Medulla oblongata (tissue), 1 donor: ENCODE measurements around the gene CNTF.

ENCODE experiments used
- DNase-seq: peaks from one replicate; pipeline ENCODE4 v3.0.0-alpha.2; 2015; ENCODE audit errors: extremely low spot score

The CNTF gene

DNA sequence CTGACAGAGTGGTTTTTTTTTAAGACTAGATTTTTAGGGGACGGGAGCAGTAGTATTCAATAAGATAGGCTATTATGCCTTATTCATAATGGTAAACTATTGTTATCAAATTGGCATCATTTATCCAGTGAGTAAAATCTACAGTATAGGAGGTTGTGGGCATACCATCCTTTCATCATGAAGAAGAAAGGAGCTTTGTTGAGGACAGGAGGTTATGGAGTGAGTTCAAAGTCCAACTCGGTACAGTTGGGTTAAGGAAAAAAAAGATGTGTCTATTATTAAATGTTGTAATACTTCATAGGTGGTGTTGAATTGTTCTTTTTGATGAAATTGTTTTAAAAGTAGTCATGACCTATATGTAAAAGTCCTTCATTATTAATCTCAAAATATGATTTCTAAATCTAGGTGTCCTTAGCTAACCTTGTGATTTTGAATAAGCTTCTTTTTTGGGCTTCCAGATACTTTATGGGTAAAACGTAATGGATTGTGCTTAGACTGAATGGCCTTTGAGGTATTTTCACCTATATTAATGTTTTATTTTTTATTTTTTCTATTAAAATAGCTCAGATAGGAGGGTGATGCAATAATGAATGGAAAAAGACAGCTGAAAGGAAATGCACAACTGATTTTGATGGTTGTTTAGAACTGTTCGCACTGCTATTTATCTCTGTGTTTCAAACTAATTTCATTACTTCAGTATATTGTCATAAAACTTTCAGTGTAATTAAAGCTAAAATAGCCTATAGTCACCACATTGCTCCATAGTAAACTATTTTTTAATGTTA is 15.3 kb upstream of the CNTF start:
- no peak for DNase-seq

DNA sequence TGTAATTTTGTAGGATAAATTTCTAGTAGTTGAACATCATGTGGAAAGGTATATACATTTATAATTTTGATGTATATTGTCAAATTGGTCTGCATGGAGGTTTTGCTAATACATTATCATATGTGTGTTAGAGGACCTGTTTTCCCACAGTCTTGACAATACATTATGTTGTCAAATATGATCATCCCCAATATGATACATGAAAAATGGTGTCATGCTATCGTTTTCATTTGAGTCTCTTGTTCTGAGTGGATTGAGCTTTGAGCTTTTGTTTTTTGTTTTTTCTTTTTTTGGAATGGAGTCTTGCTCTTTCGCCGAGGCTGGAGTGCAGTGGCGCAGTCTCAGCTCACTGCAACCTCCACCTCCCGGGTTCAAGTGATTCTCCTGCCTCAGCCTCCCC is 14.1 kb upstream of the CNTF start:
- no peak for DNase-seq

DNA sequence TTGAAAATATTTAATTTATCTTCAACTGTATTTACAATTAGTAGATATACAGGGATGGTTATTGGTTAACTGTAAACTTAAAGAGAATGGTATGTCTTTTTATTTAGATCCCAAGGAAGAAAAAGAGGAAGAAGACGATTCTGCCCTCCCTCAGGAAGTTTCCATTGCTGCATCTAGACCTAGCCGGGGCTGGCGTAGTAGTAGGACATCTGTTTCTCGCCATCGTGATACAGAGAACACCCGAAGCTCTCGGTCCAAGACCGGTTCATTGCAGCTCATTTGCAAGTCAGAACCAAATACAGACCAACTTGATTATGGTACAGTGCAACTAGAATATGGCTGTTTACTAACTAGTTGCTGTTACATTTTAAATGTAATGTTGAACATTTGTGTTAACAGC is 12.7 kb upstream of the CNTF start:
- DNase-seq, result no peak

DNA sequence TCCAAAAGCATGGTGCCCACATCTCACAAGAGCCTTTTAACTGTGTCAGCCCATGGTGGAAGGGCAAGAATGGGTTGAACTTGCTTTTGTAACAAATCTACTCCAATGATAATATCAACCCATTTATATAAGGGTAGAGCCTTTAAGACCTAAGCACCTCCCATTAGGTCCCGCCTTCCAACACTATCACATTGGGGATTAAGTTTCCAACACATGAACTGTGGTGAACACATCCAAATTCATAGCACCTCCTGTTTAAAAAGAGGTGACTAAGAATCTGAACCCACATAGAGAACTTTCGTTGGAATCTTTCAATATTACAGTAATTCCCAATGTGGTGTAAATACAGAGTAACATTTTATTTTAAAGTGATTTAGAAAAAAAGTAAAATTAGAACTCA is 9.2 kb upstream of the CNTF start:
- no peak for DNase-seq

DNA sequence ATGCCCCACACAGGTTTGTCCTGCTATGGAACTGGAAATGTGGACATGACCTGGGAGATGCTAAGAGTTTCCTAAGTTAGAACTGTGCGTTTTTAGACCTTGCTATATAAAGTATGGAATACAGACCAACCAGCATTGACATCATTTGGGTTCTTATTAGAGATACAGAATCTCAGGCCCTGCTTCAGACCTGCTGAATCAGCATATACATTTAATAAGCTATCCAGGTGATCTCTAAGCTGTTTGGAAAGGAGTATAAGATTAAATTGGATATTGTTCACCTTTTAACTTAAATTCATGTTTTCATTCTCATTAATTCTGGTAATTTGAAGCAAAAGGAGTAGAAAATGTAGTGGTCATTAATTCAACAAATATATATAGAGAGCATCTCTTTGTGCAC is 6.9 kb upstream of the CNTF start:
- DNase-seq, result no peak

DNA sequence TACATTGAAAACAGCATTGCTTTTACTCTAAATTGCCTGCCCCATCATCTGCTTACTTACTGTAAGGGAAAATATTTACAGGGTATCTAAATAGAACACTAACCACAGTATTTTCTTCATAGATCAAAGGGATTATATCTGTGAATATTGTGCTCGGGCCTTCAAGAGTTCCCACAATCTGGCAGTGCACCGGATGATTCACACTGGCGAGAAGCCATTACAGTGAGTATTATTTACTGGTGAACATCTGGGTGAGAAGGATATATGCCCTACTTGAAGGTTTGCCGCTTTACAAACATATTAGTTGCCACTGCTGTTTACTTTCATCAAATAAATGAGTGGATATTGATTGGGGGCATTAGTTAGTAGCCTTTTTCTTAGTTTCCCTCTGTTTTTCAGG is 5.9 kb upstream of the CNTF start:
- no peak for DNase-seq

DNA sequence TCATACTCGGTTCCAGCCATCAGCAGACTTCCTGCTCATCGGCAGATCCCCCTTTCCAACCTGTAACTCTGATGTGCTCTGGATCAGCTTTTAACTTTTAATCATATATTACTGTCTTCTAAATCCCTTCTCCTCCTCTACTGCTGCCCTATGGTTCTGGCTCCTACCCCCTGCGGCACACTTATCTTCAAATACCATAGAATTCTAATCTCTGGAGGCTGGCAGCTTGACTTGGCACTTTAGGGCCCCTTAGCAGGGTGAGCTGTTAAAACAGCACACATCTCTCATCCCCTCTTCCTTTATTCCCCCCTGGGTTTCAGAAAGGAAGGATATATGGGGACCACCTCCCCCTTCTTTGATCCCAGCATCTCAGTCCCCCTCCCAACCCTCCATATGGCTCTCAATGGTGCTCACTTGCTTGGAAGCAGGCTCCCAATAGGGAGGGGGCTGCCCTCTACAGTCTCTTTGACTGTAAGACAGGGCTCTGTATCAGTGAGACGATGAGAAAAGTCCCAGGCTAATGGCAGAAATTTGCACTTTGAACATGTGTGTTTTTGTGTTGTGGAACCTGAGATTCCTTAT is 4.4 kb upstream of the CNTF start:
- peak; percentile 42 for DNase-seq

DNA sequence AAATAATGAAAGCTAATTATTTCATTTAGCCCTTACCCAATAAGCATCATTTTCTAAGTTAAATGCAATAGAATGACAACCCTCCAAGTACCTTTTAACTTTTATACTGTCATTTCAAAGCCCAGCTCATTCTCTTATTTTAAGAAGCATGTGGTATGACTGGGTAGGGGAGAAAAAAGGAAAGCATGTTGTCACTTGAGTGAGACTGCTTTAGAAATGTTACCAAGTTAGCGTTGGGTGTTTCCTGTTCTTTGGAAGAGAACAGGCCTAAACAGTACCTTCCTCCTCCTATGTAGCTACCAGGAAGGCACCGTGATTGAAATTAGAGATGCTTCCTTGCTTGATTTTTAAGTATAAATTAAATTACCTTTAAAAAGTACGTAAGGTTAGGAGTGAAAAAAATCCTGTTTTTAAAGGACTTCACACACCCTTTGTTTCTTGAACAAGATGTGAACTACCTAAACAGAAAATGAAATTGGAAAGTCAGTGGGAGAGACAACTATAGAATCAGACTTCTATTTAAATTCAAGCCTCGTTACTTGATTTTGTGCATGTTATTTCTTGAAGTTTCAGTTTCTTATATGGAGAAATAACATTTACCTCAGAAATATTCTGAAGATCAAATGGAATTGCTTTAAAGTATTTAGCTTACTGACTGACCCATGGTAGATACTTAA is 741 bp upstream of the CNTF start:
- no peak for DNase-seq

DNA sequence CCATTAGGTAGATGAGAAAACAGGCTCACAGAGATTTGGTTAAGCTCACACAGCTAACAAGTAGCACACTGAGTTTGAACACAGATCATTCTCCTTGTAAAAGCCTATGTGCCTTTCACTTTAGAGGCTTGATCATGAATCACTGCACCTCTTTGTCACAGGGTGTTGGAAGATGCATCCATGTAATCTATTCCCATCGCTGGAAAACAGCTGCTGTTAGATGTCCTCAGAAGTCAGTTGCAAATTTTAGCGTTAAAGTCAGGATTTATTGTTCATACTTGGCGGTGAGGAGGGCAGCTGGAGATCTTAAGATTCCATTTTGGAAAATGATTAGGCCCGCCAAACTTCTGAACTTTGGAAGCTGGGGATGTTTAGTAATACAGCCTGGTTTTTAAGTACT is 2.6 kb downstream of the CNTF start:
- no peak for DNase-seq

DNA sequence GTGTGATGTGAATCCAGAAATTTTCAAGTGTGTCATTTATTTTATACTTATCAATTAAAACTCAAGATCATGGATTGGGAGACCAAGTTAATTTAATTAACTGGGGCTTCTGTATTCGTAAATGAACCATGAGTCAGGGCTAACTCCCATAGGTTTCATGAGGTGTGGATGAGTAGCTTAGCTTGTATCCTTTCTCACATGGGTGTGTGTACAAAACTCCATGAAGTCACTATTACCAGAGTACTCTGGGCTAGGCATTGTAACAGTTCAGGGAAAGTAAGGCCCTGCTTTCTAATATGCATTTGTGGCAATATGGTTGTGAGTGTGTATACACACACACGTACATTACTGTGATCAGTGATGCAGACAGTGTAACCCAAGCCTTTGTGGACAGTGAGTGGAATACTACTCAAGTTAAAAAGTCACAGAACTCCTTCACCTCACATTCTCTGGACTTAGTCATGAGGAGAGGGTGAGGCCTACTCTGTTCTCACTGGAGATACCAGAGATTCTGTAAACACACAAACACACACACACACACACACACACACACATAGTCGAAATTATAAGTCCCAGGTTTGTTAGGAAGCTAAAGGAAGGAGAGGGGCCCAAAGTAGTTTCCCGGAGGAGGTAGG is 3.5 kb downstream of the CNTF start:
- DNase-seq, result no peak

DNA sequence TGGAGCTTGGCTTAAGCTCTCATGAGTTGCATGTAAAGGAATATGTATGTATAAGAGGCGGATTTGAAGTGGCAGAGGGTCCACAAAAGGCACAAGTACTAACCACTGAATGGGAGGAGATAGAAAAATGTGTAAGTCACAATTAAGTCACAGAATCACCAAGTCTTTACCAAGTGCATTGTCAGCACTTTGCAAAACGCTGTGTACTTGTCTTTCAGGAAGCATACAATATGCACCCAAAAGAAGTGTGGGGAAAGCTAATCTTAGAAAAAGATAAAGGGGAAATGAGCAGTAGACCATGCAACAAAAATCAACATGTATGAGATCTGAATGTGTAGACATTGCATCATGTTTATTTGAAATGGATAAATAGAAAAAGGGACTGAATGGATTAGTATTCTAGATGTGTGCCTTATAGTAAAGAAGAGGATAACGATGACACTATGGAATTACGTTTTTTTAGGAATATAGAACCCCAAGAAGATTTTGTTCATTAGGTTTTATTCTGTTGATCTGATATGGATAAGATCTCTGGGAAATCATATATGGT is 4.5 kb downstream of the CNTF start:
- peak; percentile 21 for DNase-seq

DNA sequence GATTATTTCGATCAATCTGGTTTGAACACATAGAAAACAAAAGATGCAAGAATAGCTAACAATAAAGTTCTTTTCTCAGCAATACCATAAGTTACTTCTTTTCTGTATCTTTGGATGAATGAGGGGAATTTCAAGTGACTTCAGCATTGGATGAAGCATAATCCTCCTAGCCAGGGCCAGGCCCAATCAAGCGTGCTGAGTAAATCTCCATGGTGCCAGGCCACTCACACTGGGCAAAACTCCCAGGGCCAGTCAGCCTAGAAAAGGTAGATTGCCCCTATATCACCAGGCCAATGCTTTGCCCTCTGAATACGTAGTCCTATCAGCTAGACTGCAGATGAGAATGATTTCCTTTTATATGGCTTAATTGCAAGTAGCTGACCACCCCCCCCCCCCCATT is 6.0 kb downstream of the CNTF start:
- DNase-seq, result peak; percentile 65

DNA sequence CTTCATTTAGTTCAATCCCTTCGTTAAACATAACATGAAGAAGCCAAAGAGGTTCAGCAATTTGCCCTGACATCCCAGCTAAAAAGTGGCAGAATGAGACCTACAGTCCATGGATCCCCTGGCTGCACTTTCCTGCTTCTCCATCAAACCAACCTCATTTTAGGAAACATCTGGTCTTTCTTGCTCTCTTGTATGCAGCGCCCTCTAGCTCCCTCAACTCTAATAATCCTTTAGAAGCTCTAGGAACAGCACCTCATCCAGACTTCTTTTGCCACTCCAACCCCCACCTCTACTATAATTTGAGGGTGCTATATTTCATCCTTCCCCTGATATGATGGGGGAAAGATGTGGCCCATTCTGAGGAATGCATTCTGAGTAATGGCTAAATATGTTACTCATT is 7.4 kb downstream of the CNTF start:
- DNase-seq, result peak; percentile 69

DNA sequence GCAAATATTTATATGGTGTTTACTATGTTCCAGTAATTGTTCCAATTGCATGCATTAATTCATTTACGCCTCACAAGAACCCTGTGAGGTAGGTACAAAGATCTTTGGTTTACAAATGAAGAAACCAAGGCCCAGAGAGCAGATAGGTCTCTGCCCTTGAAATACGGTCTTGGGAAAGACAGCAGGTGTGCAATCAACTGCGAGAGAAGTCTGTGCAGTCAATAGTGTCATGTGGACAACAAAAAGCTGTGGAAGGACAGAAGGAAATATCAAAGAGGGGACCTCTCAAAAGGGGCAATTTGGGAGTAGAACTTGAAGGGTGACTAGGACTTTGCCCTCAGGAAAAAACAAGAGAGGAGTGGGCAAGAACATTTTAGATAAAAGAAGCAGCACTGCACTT is 8.9 kb downstream of the CNTF start:
- no peak for DNase-seq

DNA sequence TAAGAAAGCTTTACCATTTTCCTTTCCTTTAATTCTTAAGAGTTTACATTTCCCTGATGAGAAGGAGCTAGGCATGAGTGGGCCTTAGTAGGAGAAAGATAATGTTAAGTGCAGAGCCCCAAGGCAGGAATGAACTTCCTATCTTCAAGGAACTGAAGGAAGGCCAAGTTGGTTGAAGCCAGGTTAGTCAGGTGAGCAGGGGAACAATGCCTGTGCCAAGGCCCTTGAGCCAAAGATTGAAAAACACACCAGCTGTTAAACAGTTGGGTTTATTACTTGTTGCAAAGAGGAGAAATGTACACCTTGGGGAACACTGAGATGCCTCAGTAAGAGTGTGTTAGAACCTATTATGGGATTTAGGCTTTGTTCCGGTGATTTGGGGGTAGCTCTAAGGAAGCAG is 10.0 kb downstream of the CNTF start:
- DNase-seq, result no peak

DNA sequence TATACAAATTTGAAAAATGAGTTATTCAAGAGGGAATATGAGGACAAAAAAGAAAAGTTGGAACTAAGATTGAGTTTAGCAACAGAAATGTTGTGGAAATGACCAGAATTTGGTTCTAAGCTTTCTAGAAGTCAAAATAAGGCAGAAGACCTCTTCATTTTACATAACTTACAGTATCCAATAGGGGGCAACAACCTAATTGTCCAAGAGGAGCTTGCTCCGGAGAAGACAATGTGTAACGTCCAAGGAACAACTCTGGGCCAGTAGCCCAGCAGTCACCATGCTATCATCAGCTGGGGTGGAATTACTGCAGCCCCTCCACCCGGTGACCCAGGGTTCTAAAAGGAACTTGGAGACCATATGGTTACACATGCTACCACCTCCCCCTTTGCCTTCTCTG is 14.1 kb downstream of the CNTF start:
- no peak for DNase-seq

DNA sequence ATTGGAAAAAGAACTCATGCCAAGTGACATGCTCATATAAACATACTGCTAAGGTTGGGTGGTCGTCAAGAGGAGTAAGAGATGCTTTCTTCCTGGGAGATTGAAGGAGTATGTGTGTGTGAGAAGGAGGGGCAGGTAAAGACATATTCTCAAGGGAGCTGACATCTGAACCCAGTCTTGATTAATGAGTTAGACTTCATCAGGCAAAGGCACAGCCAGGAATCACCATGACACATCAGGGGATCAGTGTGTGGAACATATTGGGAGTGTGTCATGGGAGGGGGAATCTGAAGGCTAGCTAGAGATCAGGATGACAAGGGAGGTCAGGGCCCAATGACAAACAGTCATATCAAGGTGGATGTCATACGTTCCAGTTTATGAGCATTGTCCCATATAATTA is 14.9 kb downstream of the CNTF start:
- no peak for DNase-seq

DNA sequence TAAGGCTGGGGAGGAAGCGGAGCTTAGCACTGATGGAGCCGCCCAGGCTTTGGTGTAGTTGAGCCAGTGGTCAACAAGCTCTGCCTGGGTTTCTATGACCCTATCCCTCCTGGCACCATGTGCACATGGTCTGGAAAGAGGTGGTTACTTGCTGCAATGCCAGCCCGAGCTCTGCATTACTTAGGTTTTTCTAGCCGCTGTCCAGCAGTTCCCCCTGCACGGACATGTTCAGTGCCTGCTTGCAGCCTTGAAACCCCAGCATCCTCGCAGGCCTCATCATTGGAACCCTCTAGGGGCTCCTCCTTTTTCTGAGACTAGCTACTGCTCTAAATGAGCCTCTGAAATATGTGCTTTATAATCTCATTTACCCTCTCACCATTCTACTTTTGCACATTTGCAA is 16.6 kb downstream of the CNTF start:
- no peak for DNase-seq

DNA sequence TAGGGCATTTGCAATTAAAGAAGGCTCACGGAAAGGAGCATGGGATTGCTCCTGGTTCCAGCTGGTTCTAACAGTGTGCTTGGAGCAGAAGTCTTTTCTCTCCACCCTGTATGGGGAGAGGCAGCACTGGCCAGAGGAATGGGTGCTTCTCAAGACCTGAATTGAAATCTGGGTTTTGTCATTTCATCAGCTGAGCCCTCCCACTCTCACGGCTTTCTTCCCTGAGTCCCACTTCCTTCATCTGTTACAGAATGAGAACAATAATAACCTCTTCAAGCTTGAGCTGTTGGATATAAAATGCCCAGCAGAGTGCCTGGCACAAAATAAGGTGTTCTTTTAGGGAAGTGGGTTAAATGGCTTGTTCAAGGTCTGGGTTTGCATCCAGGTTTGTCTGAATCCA is 17.2 kb downstream of the CNTF start:
- peak; percentile 20 for DNase-seq

DNA sequence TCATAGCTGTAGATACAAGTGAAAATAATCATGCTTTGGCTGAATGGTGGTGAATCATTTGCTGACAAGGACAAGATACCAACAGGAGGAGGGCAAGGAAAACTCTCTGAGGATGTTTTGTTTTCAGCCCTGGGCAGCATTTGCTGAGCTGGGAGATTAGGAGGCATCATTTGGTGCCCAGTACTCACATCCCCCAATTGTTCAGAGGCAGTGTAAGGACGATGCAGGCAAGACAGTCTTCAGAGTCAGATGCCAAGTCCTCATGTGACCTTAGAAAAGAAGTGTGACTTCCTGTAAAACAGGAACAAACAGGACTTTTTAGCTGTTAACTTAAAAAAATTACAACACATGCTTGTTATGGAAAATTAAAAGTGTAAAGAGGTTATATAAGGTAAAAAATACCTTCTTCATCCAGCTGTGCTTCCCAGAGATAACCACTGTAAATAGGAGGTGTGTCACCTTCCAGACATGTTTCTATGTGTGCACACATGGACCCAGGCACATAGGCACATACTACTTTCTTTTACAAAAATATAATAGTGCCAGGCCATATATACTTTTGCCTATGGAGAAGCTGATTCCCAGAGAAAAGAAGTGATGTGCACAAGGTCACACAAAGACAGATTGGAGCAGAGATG is 18.0 kb downstream of the CNTF start:
- DNase-seq, result peak; percentile 38

DNA sequence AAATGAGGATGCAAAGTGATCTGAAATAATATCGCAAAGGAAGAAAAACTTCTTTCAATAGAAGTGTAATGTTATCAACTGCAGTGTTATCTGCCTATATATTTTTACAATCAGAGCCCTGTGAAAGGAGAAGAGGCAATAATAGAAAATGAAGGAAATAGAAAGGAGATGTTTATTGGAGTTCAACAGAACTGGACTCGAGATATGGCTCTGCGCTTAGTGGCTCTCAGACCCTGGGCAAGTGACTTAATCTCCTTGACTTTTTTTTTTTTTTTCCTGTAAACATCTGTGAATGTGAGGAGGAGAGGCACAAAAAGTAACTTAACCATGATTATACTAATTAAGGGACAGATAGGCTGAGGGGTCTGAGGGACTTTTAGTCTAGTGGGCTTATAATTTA is 18.9 kb downstream of the CNTF start:
- DNase-seq, result no peak
